GM12801 (cell line): ENCODE data around the gene GRAMD4.

Experiments used
- CTCF ChIP-seq: IDR thresholded peaks from one replicate; pipeline ENCODE4 v1.5.1; 2011; ENCODE audit warnings: control low read depth; ENCODE audit not compliant: insufficient read length; ENCODE audit errors: extremely low read depth

Gene GRAMD4

GRCh38 chr22:46634011-46634699, 14.0 kb downstream of the GRAMD4 start:
- no peak for TF ChIP-seq CTCF

DNA sequence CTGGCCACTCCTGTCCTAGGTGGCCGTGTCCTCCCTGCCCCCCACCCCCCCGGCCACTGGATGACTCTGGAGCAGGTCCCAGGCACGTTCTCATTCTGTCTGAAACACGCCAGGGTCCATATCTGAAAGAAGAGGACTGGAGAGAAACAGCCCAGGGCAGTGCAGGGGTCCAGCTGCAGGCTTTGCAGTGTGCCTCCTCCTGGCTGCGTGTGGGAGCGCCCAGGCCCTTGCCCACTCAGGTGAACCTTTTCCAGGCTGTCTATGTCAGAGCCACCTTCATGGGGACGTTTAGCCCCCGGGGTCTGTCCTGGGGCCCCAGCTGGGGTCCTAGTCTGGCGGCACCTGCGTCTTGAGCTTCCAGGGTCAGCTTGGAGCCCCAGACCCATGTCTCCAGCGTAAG, 15.6 kb downstream of the GRAMD4 start:
- no peak for TF ChIP-seq CTCF

- TF ChIP-seq CTCF, result no peak
Observed at GRCh38 chr22:46636221-46637002, 16.2 kb downstream of the GRAMD4 start.

- TF ChIP-seq CTCF, result no peak
Observed at GRCh38 chr22:46637711-46638600, 17.8 kb downstream of the GRAMD4 start.

DNA sequence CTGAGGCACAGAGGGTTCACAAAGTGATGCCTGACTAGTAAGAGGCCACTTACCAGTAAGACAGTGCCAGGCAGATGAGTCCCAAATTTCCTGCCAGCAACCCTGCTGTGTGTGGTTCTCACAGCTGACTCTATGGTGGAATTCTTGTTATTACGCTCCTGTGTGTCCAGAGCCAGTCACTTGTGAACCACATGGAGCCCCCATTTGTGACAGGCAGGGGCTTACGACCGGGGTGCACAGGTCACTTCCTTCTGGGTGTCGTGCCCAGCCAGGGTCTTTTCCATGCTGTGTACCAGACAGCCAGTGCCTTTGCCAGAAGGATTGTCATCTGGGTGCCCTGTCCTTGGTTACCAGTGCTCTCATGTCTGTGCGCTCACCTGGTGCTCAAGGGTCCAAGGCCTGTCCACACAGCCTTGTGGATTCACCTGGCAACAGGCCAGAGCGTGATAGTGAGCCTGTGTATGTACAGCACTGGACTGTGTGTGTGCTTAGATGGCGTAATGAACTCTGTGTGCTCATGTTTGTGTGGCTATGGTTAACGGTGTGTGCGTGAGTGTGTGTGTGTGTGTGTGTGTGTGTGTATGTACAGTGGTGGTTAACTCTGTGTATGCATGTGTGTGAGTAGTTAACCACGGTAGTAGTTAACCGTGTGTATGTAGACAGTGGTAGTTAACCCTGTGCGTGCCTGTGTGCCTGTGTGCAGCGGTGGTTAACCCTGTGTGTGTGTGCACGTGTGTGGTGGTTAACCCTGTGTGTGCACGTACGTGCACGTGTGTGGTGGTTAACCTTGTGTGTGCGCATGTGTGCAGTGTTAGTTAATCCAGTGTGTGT, 18.6 kb downstream of the GRAMD4 start:
- TF ChIP-seq CTCF, result no peak

GRCh38 chr22:46639843-46640242, 19.7 kb downstream of the GRAMD4 start:
- no peak for TF ChIP-seq CTCF
